Measurements from ENCODE around the gene FAU. TPM values are rescaled to one million over a fixed set of nuclear protein-coding genes. Genes with fewer than 3 reads are reported as not detected.

The FAU gene
- total RNA-seq, result 1,000 to 10,000 TPM; 1,937 to 1,976 TPM
- polyA plus RNA-seq (2013, experiment 1 of 2), result 2,181 TPM
- 1,867 TPM for polyA plus RNA-seq (2013, experiment 2 of 2)
- total RNA-seq, result 169 to 459 (median 274) reads per million in 172 experiments

- H3K27ac ChIP-seq (ENCODE audit: low read depth in 1 of 2, low read length in 2 of 2), result peak within 1 kb of the TSS; percentile 93 to 99
- no peaks in the 10 kb centered on the region for H3K9me3 Mint-ChIP-seq
- intact Hi-C loops (cut with DNase I, micrococcal nuclease), result loop anchor here (1.0 to 5.0 kb wide), 3 partner anchors 26 to 205 kb away; partner anchors contain the start of genes CDCA5 (in 2 of the 2), ZFPL1 (in 2 of the 2), ATG2A (in 1 of the 2) and VPS51 (in 1 of the 2)
- peak within 1 kb of the TSS; percentile 100 for H3K27ac Mint-ChIP-seq
- peaks cover 51% of the 10 kb centered on the region for H3K4me1 Mint-ChIP-seq (ENCODE audit: low read depth)
- DNase-seq (peak; percentile 97 to 100 (median 98)), ATAC-seq (ENCODE audit: poor library complexity) (peak; percentile 81)
- POLR2A ChIA-PET, result interaction anchor here (0.6 to 3.7 kb wide), 50 partner anchors 8 to 1721 kb away, joined by 3 to 136 read pairs (median 5); partner anchors contain the start of genes ARL2, CAPN1, CCDC85B and CDCA5
- peaks cover 43% of the 10 kb centered on the region for H3K4me1 ChIP-seq (ENCODE audit: insufficient read depth, low read length)
- CTCF ChIA-PET, result interaction anchor here (0.6 to 5.3 kb wide), 6 partner anchors 10 to 951 kb away, joined by 3 to 23 read pairs (median 6); partner anchors contain the start of genes ARL2, KAT5 and TM7SF2
- H3K4me3 Mint-ChIP-seq, result peak within 1 kb of the TSS; percentile 100
- no peaks in the 10 kb centered on the region for H3K9me3 ChIP-seq (ENCODE audit: control insufficient read depth in 1 of 2, insufficient read depth in 1 of 2, low read length in 2 of 2)
- peaks cover 87% of the 10 kb centered on the region for H3K36me3 Mint-ChIP-seq (ENCODE audit: low read depth)
- H3K27me3 ChIP-seq (ENCODE audit: control insufficient read depth in 1 of 2, insufficient read depth in 2 of 2, low read length in 2 of 2), result no peaks in the 10 kb centered on the region
- no peaks in the 10 kb centered on the region for H3K27me3 Mint-ChIP-seq
- peaks cover 65% of the 10 kb centered on the region for H3K36me3 ChIP-seq (ENCODE audit: insufficient read depth, low read length)
- no peak for TF ChIP-seq CTCF (IDR thresholded peaks at IDR 0.05)
- H3K4me3 ChIP-seq (ENCODE audit: low read length), result peak within 1 kb of the TSS; percentile 67
Observed at GRCh38 chr11:65121865-65122696, at the start of gene FAU, which contains the start of gene MRPL49. Gene FAU, minus strand, starts transcription at chr11:65122134. Its CDS starts 321 bp downstream, at chr11:65121813. Gene MRPL49, plus strand, starts transcription at chr11:65122321. Its CDS starts 26 bp downstream, at chr11:65122347.

- Mint-ChIP-seq H3K4me3 (no peak within 1 kb of the TSS), H3K9me3 (no peaks in the 10 kb centered on the region), H3K27me3 (no peaks in the 10 kb centered on the region), H3K4me1 (ENCODE audit: low read depth) (no peaks in the 10 kb centered on the region), H3K36me3 (ENCODE audit: low read depth) (no peaks in the 10 kb centered on the region), H3K27ac (peak within 1 kb of the TSS; percentile 24)
- no peak for DNase-seq
- Histone ChIP-seq H3K4me3 (ENCODE audit: low read length) (no peak within 1 kb of the TSS), H3K27ac (ENCODE audit: low read depth in 1 of 2, low read length in 2 of 2) (no peak within 1 kb of the TSS), H3K9me3 (ENCODE audit: control insufficient read depth in 1 of 2, insufficient read depth in 1 of 2, low read length in 2 of 2) (no peaks in the 10 kb centered on the region), H3K36me3 (ENCODE audit: insufficient read depth, low read length) (no peaks in the 10 kb centered on the region), H3K4me1 (ENCODE audit: insufficient read depth, low read length) (peaks cover 9% of the 10 kb centered on the region), H3K27me3 (ENCODE audit: control insufficient read depth in 1 of 2, insufficient read depth in 2 of 2, low read length in 2 of 2) (no peaks in the 10 kb centered on the region)
- ChIA-PET POLR2A (no interaction called here), CTCF (no interaction called here)
- no peak for ATAC-seq (ENCODE audit: poor library complexity)
- intact Hi-C loops (cut with DNase I, micrococcal nuclease), result no loop called here
- TF ChIP-seq CTCF (IDR thresholded peaks at IDR 0.05), result no peak
Observed at GRCh38 chr11:65170058-65170534, 48.2 kb upstream of the FAU start, which contains the start of gene SPDYC. Gene SPDYC, plus strand, starts transcription at chr11:65170233. Its CDS starts 1,125 bp downstream, at chr11:65171358.

- Mint-ChIP-seq H3K4me3 (no peak overlapping the region), H3K27ac (peak overlapping the region; percentile 24), H3K36me3 (ENCODE audit: low read depth) (no peaks in the 10 kb centered on the region), H3K9me3 (no peaks in the 10 kb centered on the region), H3K27me3 (no peaks in the 10 kb centered on the region), H3K4me1 (ENCODE audit: low read depth) (no peaks in the 10 kb centered on the region)
- Histone ChIP-seq H3K9me3 (ENCODE audit: control insufficient read depth in 1 of 2, insufficient read depth in 1 of 2, low read length in 2 of 2) (no peaks in the 10 kb centered on the region), H3K4me3 (ENCODE audit: low read length) (no peak overlapping the region), H3K4me1 (ENCODE audit: insufficient read depth, low read length) (peaks cover 9% of the 10 kb centered on the region), H3K27ac (ENCODE audit: low read depth in 1 of 2, low read length in 2 of 2) (no peak overlapping the region), H3K36me3 (ENCODE audit: insufficient read depth, low read length) (no peaks in the 10 kb centered on the region), H3K27me3 (ENCODE audit: control insufficient read depth in 1 of 2, insufficient read depth in 2 of 2, low read length in 2 of 2) (no peaks in the 10 kb centered on the region)
- no peak for TF ChIP-seq CTCF (IDR thresholded peaks at IDR 0.05)
- ATAC-seq (ENCODE audit: poor library complexity) (no peak), DNase-seq (no peak)
- ChIA-PET CTCF (no interaction called here), POLR2A (interaction anchor here (0.9 kb wide), 1 partner anchor 47 kb away, joined by 3 read pairs; the partner anchor contains the start of genes FAU and MRPL49)
- intact Hi-C loops (cut with DNase I, micrococcal nuclease), result no loop called here
Observed at GRCh38 chr11:65169164-65169641, 47.3 kb upstream of the FAU start.

Measured in CD4-positive, alpha-beta T cell (primary cell).